ENCODE measurements around the gene NUCKS1. TPM values are rescaled to one million over a fixed set of nuclear protein-coding genes. Genes with fewer than 3 reads are reported as not detected.
A peak's percentile ranks its signal among the peaks of the same experiment; 100 is the strongest.

NUCKS1 gene
- total RNA-seq, 1 donor from 2014 or later: 124 TPM

DNA sequence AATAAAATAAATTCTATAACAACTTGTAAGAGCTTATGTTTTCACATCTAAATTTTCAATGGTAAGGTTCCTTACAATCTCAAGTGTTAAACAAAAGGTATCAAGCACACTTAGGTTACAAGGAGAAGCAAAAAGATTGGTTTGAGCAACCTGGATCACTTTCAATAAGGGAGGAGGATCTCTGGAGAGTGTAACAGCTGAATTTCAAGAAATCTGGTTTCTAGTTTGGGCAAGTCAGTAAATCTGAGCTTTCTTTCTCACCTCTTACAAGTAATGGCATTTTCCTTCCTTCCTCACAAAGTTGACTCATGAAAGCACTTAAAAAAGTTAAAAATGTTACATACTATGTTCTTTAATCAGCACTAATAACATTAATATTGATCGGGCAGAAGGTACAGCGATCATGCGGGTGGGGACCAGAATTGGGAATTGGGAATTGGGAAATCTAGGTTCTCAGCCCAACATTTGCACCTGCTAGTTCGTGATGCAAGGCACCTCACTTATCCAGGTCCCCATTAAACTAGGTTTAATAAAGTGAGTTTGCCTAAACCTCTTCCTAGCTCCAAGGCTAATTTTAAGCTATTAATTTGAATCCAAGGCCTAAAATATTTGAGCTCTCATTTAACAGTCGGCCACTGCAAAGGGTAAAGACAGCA, 3.1 kb downstream of the NUCKS1 start:
- Mint-ChIP-seq H3K36me3 (ENCODE audit: unreplicated experiment) (no peaks in the 10 kb centered on the region), H3K27me3 (ENCODE audit: unreplicated experiment) (peaks cover 5% of the 10 kb centered on the region), H3K4me1 (ENCODE audit: low read depth, unreplicated experiment) (peaks cover 20% of the 10 kb centered on the region), H3K9me3 (ENCODE audit: unreplicated experiment) (peaks cover 13% of the 10 kb centered on the region), H3K27ac (ENCODE audit: unreplicated experiment) (no peak overlapping the region), H3K4me3 (ENCODE audit: unreplicated experiment) (peak overlapping the region; percentile 25)
- no peak for DNase-seq
- TF ChIP-seq, protein P1, sequence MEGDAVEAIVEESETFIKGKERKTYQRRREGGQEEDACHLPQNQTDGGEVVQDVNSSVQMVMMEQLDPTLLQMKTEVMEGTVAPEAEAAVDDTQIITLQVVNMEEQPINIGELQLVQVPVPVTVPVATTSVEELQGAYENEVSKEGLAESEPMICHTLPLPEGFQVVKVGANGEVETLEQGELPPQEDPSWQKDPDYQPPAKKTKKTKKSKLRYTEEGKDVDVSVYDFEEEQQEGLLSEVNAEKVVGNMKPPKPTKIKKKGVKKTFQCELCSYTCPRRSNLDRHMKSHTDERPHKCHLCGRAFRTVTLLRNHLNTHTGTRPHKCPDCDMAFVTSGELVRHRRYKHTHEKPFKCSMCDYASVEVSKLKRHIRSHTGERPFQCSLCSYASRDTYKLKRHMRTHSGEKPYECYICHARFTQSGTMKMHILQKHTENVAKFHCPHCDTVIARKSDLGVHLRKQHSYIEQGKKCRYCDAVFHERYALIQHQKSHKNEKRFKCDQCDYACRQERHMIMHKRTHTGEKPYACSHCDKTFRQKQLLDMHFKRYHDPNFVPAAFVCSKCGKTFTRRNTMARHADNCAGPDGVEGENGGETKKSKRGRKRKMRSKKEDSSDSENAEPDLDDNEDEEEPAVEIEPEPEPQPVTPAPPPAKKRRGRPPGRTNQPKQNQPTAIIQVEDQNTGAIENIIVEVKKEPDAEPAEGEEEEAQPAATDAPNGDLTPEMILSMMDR (IDR thresholded peaks at IDR 0.05; ENCODE audit: partially characterized antibody, unreplicated experiment): no peak

DNA sequence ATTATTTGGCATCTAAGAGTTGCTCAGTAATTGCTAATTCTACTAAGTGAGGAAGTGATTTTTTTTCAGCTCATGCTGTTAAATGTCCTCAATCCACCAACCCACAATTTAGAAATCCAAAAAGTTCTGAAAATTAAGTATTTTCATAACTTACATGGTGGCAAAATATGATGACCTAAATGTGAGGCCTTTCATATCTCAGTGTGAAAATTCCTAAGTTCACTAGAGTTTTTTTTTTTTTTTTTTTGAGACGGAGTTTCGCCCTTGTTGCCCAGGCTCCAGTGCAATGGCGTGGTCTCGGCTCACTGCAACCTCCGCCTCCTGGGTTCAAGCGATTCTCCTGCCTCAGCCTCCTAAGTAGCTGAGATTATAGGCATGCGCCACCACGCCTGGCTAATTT, 5.6 kb downstream of the NUCKS1 start:
- Mint-ChIP-seq H3K9me3 (ENCODE audit: unreplicated experiment) (peaks cover 4% of the 10 kb centered on the region), H3K4me3 (ENCODE audit: unreplicated experiment) (no peak overlapping the region), H3K36me3 (ENCODE audit: unreplicated experiment) (no peaks in the 10 kb centered on the region), H3K27me3 (ENCODE audit: unreplicated experiment) (peaks cover 3% of the 10 kb centered on the region), H3K27ac (ENCODE audit: unreplicated experiment) (no peak overlapping the region), H3K4me1 (ENCODE audit: low read depth, unreplicated experiment) (peaks cover 17% of the 10 kb centered on the region)
- TF ChIP-seq, protein P1 (IDR thresholded peaks at IDR 0.05; ENCODE audit: partially characterized antibody, unreplicated experiment): no peak
- DNase-seq: no peak

DNA sequence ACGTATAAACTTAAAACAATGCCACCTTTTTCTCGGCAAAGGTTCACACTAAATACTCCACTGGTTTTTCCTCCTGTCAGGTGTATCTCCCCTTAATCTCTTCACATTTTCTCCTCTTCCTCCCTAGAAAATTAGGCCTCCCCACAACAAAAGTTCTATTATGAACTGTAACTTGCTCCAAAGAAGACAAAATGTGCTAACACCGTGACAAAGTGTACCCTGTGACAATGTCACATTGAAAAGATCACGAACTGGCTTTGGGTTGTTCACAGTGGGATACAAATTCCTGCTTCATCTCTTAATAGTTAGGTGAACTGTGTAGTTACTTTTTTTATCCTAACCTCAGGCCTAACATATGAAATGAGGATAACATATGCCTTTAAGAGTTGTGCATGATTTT, 6.0 kb downstream of the NUCKS1 start:
- Mint-ChIP-seq H3K36me3 (ENCODE audit: unreplicated experiment) (no peaks in the 10 kb centered on the region), H3K27ac (ENCODE audit: unreplicated experiment) (no peak overlapping the region), H3K4me3 (ENCODE audit: unreplicated experiment) (no peak overlapping the region), H3K27me3 (ENCODE audit: unreplicated experiment) (peaks cover 2% of the 10 kb centered on the region), H3K4me1 (ENCODE audit: low read depth, unreplicated experiment) (peaks cover 17% of the 10 kb centered on the region), H3K9me3 (ENCODE audit: unreplicated experiment) (peaks cover 2% of the 10 kb centered on the region)
- TF ChIP-seq, protein P1 (IDR thresholded peaks at IDR 0.05; ENCODE audit: partially characterized antibody, unreplicated experiment): no peak
- DNase-seq: no peak

DNA sequence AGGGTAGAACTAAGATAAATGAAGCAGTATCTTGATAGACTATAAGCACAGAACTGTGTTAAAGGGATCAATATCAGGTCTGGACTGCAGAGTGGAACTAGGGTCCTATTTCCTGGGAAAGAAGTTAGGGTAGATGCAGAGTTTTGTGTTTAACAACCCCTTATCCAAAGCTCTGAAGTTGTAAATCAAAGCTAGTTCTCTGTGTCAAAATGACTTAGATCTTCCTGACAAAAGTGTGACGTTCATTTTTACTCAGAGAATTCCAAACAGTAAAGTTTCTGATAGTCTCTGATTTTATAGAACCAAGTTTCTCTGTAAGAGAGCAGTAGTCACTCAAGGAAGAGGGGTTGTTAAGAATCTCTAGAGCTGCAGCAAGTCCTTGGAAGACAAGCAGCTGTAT, 8.3 kb downstream of the NUCKS1 start:
- no peak for DNase-seq
- Mint-ChIP-seq H3K36me3 (ENCODE audit: unreplicated experiment) (no peaks in the 10 kb centered on the region), H3K27me3 (ENCODE audit: unreplicated experiment) (no peaks in the 10 kb centered on the region), H3K27ac (ENCODE audit: unreplicated experiment) (no peak overlapping the region), H3K4me1 (ENCODE audit: low read depth, unreplicated experiment) (peaks cover 7% of the 10 kb centered on the region), H3K9me3 (ENCODE audit: unreplicated experiment) (no peaks in the 10 kb centered on the region), H3K4me3 (ENCODE audit: unreplicated experiment) (no peak overlapping the region)
- TF ChIP-seq, protein P1 (IDR thresholded peaks at IDR 0.05; ENCODE audit: partially characterized antibody, unreplicated experiment): no peak

DNA sequence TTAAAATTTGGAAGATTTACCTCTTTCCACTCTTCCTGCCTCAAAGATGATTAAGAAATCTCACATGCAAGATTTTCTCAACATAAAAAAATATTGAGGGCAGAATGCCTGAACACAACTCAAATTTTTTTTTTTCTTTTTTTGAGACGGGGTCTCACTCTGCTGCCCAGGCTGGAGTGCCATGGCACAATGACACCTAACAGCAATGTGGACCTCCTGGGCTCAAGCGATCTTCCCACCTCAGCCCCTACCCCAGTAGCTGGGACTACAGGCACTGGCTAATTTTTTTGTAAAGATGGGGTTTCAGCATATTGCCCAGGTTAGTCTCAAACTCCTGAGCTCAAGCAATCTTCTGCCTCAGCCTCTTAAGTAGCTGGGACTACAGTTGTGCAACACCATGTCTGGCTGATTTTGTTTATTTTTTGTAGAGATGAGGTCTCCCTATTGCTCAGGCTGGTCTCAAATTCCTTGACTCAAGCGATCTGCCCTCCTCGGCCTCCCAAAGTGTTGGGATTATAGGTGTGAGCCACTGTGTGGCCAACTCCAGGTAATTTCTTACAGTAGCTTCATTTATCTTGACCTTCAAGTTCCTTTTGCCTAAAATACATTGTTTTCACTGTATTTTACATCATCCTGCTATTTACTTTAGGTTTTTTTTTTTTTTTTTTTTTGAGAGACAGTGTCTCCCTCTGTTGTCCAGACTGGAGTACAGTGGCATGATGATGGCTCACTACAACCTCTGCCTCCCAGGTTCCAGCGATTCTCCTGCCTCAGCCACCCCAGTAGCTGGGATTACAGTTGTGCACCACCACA, 10.4 kb downstream of the NUCKS1 start:
- TF ChIP-seq, protein P1 (IDR thresholded peaks at IDR 0.05; ENCODE audit: partially characterized antibody, unreplicated experiment): no peak
- Mint-ChIP-seq H3K4me1 (ENCODE audit: low read depth, unreplicated experiment) (peaks cover 2% of the 10 kb centered on the region), H3K4me3 (ENCODE audit: unreplicated experiment) (no peak overlapping the region), H3K27me3 (ENCODE audit: unreplicated experiment) (no peaks in the 10 kb centered on the region), H3K9me3 (ENCODE audit: unreplicated experiment) (no peaks in the 10 kb centered on the region), H3K36me3 (ENCODE audit: unreplicated experiment) (no peaks in the 10 kb centered on the region), H3K27ac (ENCODE audit: unreplicated experiment) (no peak overlapping the region)
- DNase-seq: no peak
